ENCODE measurements around the gene FAM149B1.

GRCh38 chr10:73228247-73228646 lies 60.3 kb downstream of the FAM149B1 start:
- TF ChIP-seq SAP130 (CRISPR knock-in tag; IDR thresholded peaks at IDR 0.05; ENCODE audit: low read depth) (no peak), EP300 (IDR thresholded peaks at IDR 0.05; ENCODE audit: low read depth in 2 of 2, low read length in 2 of 2) (no peak), EP300 (CRISPR knock-in tag; IDR thresholded peaks at IDR 0.05; ENCODE audit: borderline replicate concordance) (no peak), ZNF704 (CRISPR knock-in tag; IDR thresholded peaks at IDR 0.05; ENCODE audit: borderline replicate concordance) (no peak), ZNF44 (CRISPR knock-in tag; IDR thresholded peaks at IDR 0.05) (no peak), ZBTB8A (CRISPR knock-in tag; IDR thresholded peaks at IDR 0.05; ENCODE audit: borderline replicate concordance, low read depth) (no peak)

Measured in HepG2 (cell line).